Mesendoderm (in vitro differentiated cells): ENCODE results near the gene HS3ST3B1.
A peak's percentile ranks its signal among the peaks of the same experiment; 100 is the strongest.

Source experiments
- DNase-seq: peaks from one replicate; pipeline ENCODE4 v3.0.0; 2013
- H2AK5ac ChIP-seq: 2 replicates; pipeline ENCODE4 v1.6.1; 2013; ENCODE audit warnings: low read length, inconsistent platforms
- H2BK120ac ChIP-seq: 2 replicates; pipeline ENCODE4 v1.6.1; 2013; ENCODE audit warnings: low read depth, mild to moderate bottlenecking, low read length, moderate library complexity, mixed read lengths
- H2BK15ac ChIP-seq: replicated peaks from 2 replicates; pipeline ENCODE4 v1.6.1; 2013; ENCODE audit warnings: low read depth, mild to moderate bottlenecking, moderate library complexity
- H2BK5ac ChIP-seq: 2 replicates; pipeline ENCODE4 v1.6.1; 2013; ENCODE audit warnings: low read length, inconsistent platforms
- H3K18ac ChIP-seq: 2 replicates; pipeline ENCODE4 v1.6.1; 2013; ENCODE audit warnings: mild to moderate bottlenecking, low read length, mixed read lengths
- H3K23ac ChIP-seq: one replicate; pipeline ENCODE4 v1.6.1; 2013; ENCODE audit warnings: low read length
- H3K27ac ChIP-seq: 2 replicates; pipeline ENCODE4 v1.5.1; 2013; ENCODE audit warnings: low read depth, mild to moderate bottlenecking, inconsistent platforms, low read length, moderate library complexity
- H3K27me3 ChIP-seq: 2 replicates; pipeline ENCODE4 v1.6.1; 2013; ENCODE audit warnings: low read length, control low read depth, mild to moderate bottlenecking, inconsistent platforms; ENCODE audit not compliant: insufficient read depth, poor library complexity
- H3K36me3 ChIP-seq: 2 replicates; pipeline ENCODE4 v1.6.1; 2013; ENCODE audit warnings: low read length, inconsistent platforms; ENCODE audit not compliant: control insufficient read depth, insufficient read depth
- H3K4ac ChIP-seq: one replicate; pipeline ENCODE4 v1.6.1; 2013; ENCODE audit warnings: low read depth, mild to moderate bottlenecking, low read length, moderate library complexity
- H3K4me1 ChIP-seq: 2 replicates; pipeline ENCODE4 v1.6.1; 2013; ENCODE audit warnings: low read depth, low read length, inconsistent platforms; ENCODE audit not compliant: control insufficient read depth
- H3K4me2 ChIP-seq: 2 replicates; pipeline ENCODE4 v1.6.1; 2013; ENCODE audit warnings: low read length
- H3K4me3 ChIP-seq: 2 replicates; pipeline ENCODE4 v1.5.1; 2013; ENCODE audit warnings: mild to moderate bottlenecking, low read length
- H3K56ac ChIP-seq: one replicate; pipeline ENCODE4 v1.6.1; 2013; ENCODE audit warnings: low read length
- H3K79me1 ChIP-seq: 2 replicates; pipeline ENCODE4 v1.6.1; 2013; ENCODE audit warnings: low read length, inconsistent platforms
- H3K79me2 ChIP-seq: 2 replicates; pipeline ENCODE4 v1.6.1; 2013; ENCODE audit warnings: mild to moderate bottlenecking, low read length; ENCODE audit not compliant: control insufficient read depth, insufficient read depth
- H3K9ac ChIP-seq: 2 replicates; pipeline ENCODE4 v1.6.1; 2013; ENCODE audit warnings: low read length, inconsistent platforms
- H4K5ac ChIP-seq: one replicate; pipeline ENCODE4 v1.6.1; 2013; ENCODE audit warnings: low read length
- H4K8ac ChIP-seq: one replicate; pipeline ENCODE4 v1.6.1; 2013; ENCODE audit warnings: low read depth, mild to moderate bottlenecking, control low read depth, low read length, moderate library complexity
- WGBS: extraction: QIAGEN DNeasy Blood & Tissue Kit; methylation state at CpG from one replicate; pipeline ENCODE4 v1.1.7; 2013; ENCODE audit warnings: low lambda C conversion rate, missing lambda C conversion rate; ENCODE audit not compliant: insufficient coverage; ENCODE audit errors: extremely low coverage; 5-methylcytosine and 5-hydroxymethylcytosine counted together

The HS3ST3B1 gene

GRCh38 chr17:14332331-14332730 lies 31.4 kb downstream of the HS3ST3B1 start:
- Histone ChIP-seq H2BK15ac (no peak overlapping the region), H2BK120ac (no peak overlapping the region), H3K27ac (peak overlapping the region; percentile 78), H3K9ac (peak overlapping the region; percentile 52), H3K27me3 (no peaks in the 10 kb centered on the region), H3K23ac (no peak overlapping the region), H3K4me2 (no peak overlapping the region), H3K56ac (peak overlapping the region; percentile 69), H2BK5ac (peak overlapping the region; percentile 89), H2AK5ac (no peak overlapping the region), H3K36me3 (no peaks in the 10 kb centered on the region), H3K4ac (peak overlapping the region; percentile 82), H4K5ac (no peak overlapping the region), H3K79me1 (no peaks in the 10 kb centered on the region), H4K8ac (no peak overlapping the region), H3K4me1 (peaks cover 14% of the 10 kb centered on the region), H3K4me3 (no peak overlapping the region), H3K18ac (peak overlapping the region; percentile 46), H3K79me2 (peaks cover 8% of the 10 kb centered on the region)
- DNase-seq, result peak; percentile 84
- WGBS, result no CpG with 5 or more reads among the region's 10 CpGs

- no peak for DNase-seq
- H3K27me3 ChIP-seq, result no peaks in the 10 kb centered on the region
- no peak overlapping the region for H2BK120ac ChIP-seq
- peaks cover 9% of the 10 kb centered on the region for H3K79me2 ChIP-seq
- H3K18ac ChIP-seq, result peak overlapping the region; percentile 62
- H3K27ac ChIP-seq, result no peak overlapping the region
- H3K36me3 ChIP-seq, result no peaks in the 10 kb centered on the region
- H2BK15ac ChIP-seq, result no peak overlapping the region
- peaks cover 14% of the 10 kb centered on the region for H3K4me1 ChIP-seq
- H4K8ac ChIP-seq, result no peak overlapping the region
- no peak overlapping the region for H3K23ac ChIP-seq
- no CpG with 5 or more reads among the region's 7 CpGs for WGBS
- H3K4me2 ChIP-seq, result no peak overlapping the region
- no peak overlapping the region for H3K9ac ChIP-seq
- H2BK5ac ChIP-seq, result no peak overlapping the region
- no peak overlapping the region for H3K4ac ChIP-seq
- H2AK5ac ChIP-seq, result no peak overlapping the region
- no peak overlapping the region for H3K4me3 ChIP-seq
- H4K5ac ChIP-seq, result no peak overlapping the region
- peaks cover 3% of the 10 kb centered on the region for H3K79me1 ChIP-seq
- peak overlapping the region; percentile 56 for H3K56ac ChIP-seq
These were observed 32.6 kb downstream of the HS3ST3B1 start for GRCh38 chr17:14333506-14333905.

GRCh38 chr17:14334276-14334840 lies 33.5 kb downstream of the HS3ST3B1 start:
- Histone ChIP-seq H3K79me1 (peaks cover 6% of the 10 kb centered on the region), H4K8ac (no peak overlapping the region), H3K4ac (no peak overlapping the region), H3K27me3 (no peaks in the 10 kb centered on the region), H3K27ac (no peak overlapping the region), H3K4me1 (peaks cover 16% of the 10 kb centered on the region), H3K56ac (no peak overlapping the region), H2AK5ac (no peak overlapping the region), H2BK15ac (no peak overlapping the region), H3K9ac (no peak overlapping the region), H3K4me3 (no peak overlapping the region), H3K18ac (no peak overlapping the region), H3K23ac (no peak overlapping the region), H2BK5ac (no peak overlapping the region), H3K4me2 (no peak overlapping the region), H3K79me2 (peaks cover 9% of the 10 kb centered on the region), H4K5ac (no peak overlapping the region), H3K36me3 (no peaks in the 10 kb centered on the region), H2BK120ac (no peak overlapping the region)
- no peak for DNase-seq
- WGBS, result no CpG with 5 or more reads among the region's 3 CpGs

GRCh38 chr17:14334919-14335318 lies 34.0 kb downstream of the HS3ST3B1 start:
- Histone ChIP-seq H3K18ac (no peak overlapping the region), H3K27me3 (no peaks in the 10 kb centered on the region), H3K4me1 (peaks cover 16% of the 10 kb centered on the region), H3K23ac (no peak overlapping the region), H3K79me2 (peaks cover 7% of the 10 kb centered on the region), H2BK5ac (no peak overlapping the region), H3K4me2 (no peak overlapping the region), H2AK5ac (no peak overlapping the region), H3K36me3 (no peaks in the 10 kb centered on the region), H3K9ac (no peak overlapping the region), H2BK15ac (no peak overlapping the region), H3K56ac (no peak overlapping the region), H3K4ac (no peak overlapping the region), H3K4me3 (no peak overlapping the region), H3K79me1 (peaks cover 6% of the 10 kb centered on the region), H3K27ac (no peak overlapping the region), H4K5ac (no peak overlapping the region), H2BK120ac (no peak overlapping the region), H4K8ac (no peak overlapping the region)
- WGBS, result no CpG with 5 or more reads among the region's 2 CpGs
- DNase-seq, result no peak

GRCh38 chr17:14336418-14336817 lies 35.5 kb downstream of the HS3ST3B1 start:
- H3K4ac ChIP-seq, result no peak overlapping the region
- no peak overlapping the region for H2BK5ac ChIP-seq
- peaks cover 16% of the 10 kb centered on the region for H3K4me1 ChIP-seq
- H2BK15ac ChIP-seq, result no peak overlapping the region
- WGBS, result no CpG with 5 or more reads among the region's 4 CpGs
- no peak for DNase-seq
- H3K23ac ChIP-seq, result no peak overlapping the region
- H3K4me3 ChIP-seq, result no peak overlapping the region
- peaks cover 6% of the 10 kb centered on the region for H3K79me1 ChIP-seq
- no peak overlapping the region for H4K8ac ChIP-seq
- H3K4me2 ChIP-seq, result no peak overlapping the region
- no peak overlapping the region for H2BK120ac ChIP-seq
- no peaks in the 10 kb centered on the region for H3K36me3 ChIP-seq
- peaks cover 6% of the 10 kb centered on the region for H3K79me2 ChIP-seq
- no peak overlapping the region for H3K9ac ChIP-seq
- no peak overlapping the region for H3K18ac ChIP-seq
- H4K5ac ChIP-seq, result no peak overlapping the region
- no peak overlapping the region for H3K56ac ChIP-seq
- no peaks in the 10 kb centered on the region for H3K27me3 ChIP-seq
- H2AK5ac ChIP-seq, result no peak overlapping the region
- no peak overlapping the region for H3K27ac ChIP-seq

- no peak overlapping the region for H2BK15ac ChIP-seq
- no peak overlapping the region for H2BK120ac ChIP-seq
- no peak overlapping the region for H3K27ac ChIP-seq
- H2BK5ac ChIP-seq, result no peak overlapping the region
- no peak for DNase-seq
- H3K9ac ChIP-seq, result no peak overlapping the region
- H4K8ac ChIP-seq, result no peak overlapping the region
- H2AK5ac ChIP-seq, result no peak overlapping the region
- no peak overlapping the region for H3K4me3 ChIP-seq
- H3K79me1 ChIP-seq, result peaks cover 6% of the 10 kb centered on the region
- H3K4ac ChIP-seq, result no peak overlapping the region
- H3K79me2 ChIP-seq, result peaks cover 6% of the 10 kb centered on the region
- no peak overlapping the region for H3K56ac ChIP-seq
- no peak overlapping the region for H3K23ac ChIP-seq
- no CpG with 5 or more reads among the region's 3 CpGs for WGBS
- H3K18ac ChIP-seq, result no peak overlapping the region
- no peaks in the 10 kb centered on the region for H3K36me3 ChIP-seq
- H3K4me1 ChIP-seq, result peaks cover 14% of the 10 kb centered on the region
- H3K4me2 ChIP-seq, result no peak overlapping the region
- H3K27me3 ChIP-seq, result no peaks in the 10 kb centered on the region
- H4K5ac ChIP-seq, result no peak overlapping the region
These were observed 36.8 kb downstream of the HS3ST3B1 start for GRCh38 chr17:14337596-14338079.
